K562 (cell line): ENCODE data around the gene SAV1.

Source experiments
- POLR2A ChIP-seq: fragments of 450-650 bp; conservative IDR thresholded peaks from 2 replicates; pipeline ENCODE4 v1.6.1; 2016
- STAG1 ChIP-seq: sonication (generic); formaldehyde crosslinking; IDR thresholded peaks from 2 replicates; pipeline ENCODE4 v1.5.0; 2020; ENCODE audit warnings: missing genetic modification reagents, borderline replicate concordance
- SUPT5H ChIP-seq: fragments of 450-650 bp; IDR thresholded peaks from 2 replicates; pipeline ENCODE4 v1.6.1; 2016
- ZNF232 ChIP-seq: sonication (generic); formaldehyde crosslinking; IDR thresholded peaks from 2 replicates; pipeline ENCODE4 v1.8.0; 2022; ENCODE audit warnings: mild to moderate bottlenecking, missing genetic modification reagents
- ZNF830 ChIP-seq: fragments of 250-450 bp; sonication (Bioruptor Pico); IDR thresholded peaks from 2 replicates; pipeline ENCODE4 v1.5.0; 2021; ENCODE audit warnings: mild to moderate bottlenecking

DNA sequence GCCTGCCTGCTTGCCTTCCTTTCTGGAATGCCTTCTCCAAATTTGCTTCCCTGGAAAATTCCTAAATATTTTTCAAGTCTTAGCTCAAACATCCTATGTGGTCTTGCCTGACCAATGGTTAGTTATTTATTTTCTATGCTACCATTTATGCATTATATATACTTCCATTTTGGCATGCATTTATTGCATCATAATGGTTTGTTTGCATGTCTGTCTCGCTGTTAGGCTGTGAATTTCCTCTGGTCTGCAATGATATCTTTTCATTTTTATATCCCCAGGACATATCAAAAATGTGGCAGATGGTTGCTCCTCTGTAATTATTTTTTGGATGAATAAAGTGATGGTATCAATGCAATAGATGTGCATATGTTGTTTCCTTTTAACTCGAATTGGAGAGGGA, 77.6 kb downstream of the SAV1 start:
- no peak for TF ChIP-seq ZNF830 (CRISPR knock-in tag)
- no peak for TF ChIP-seq SUPT5H
- no peak for TF ChIP-seq STAG1 (CRISPR knock-in tag)
- TF ChIP-seq POLR2A, result no peak
- no peak for TF ChIP-seq ZNF232 (CRISPR knock-in tag)
